Transverse colon (tissue), 4 donors: ENCODE measurements around the gene COG5. TPM values are rescaled to one million over a fixed set of nuclear protein-coding genes. Genes with fewer than 3 reads are reported as not detected.

ENCODE experiments used
- DNase-seq: peaks from one replicate; pipeline ENCODE4 v3.0.0-alpha.2; 2019
- H3K27ac ChIP-seq, 4 donors: fragments of 200-600 bp; sonication (generic); 2 replicates each; pipeline ENCODE4 v1.5.1; 2016 to 2018; ENCODE audit warnings: inconsistent platforms in 4 of 4
- H3K27me3 ChIP-seq: fragments of 200-600 bp; sonication (generic); 2 replicates; pipeline ENCODE4 v1.5.1; 2017; ENCODE audit warnings: inconsistent platforms
- H3K36me3 ChIP-seq, 4 donors: fragments of 200-600 bp; sonication (generic); 2 replicates each; pipeline ENCODE4 v1.5.1; 2017 to 2019; ENCODE audit warnings: inconsistent platforms in 4 of 4
- H3K4me1 ChIP-seq, 4 donors: fragments of 200-600 bp; sonication (generic); 2 replicates each; pipeline ENCODE4 v1.5.1; 2017 to 2020; ENCODE audit warnings: inconsistent platforms in 4 of 4
- H3K4me3 ChIP-seq, 4 donors: fragments of 200-600 bp; sonication (generic); 1 replicate in 1 of 4; 2 replicates in 3 of 4; pipeline versions ENCODE4 v1.5.1 to v1.6.1; 2017 to 2019; ENCODE audit warnings: inconsistent platforms in 4 of 4
- H3K9me3 ChIP-seq, 2 donors: fragments of 200-600 bp; sonication (generic); 2 replicates each; pipeline ENCODE4 v1.5.1; 2017 to 2019; ENCODE audit warnings: inconsistent platforms in 2 of 2
- EP300 ChIP-seq: sonication (generic); formaldehyde crosslinking; IDR thresholded peaks from one replicate; pipeline ENCODE4 v1.6.1; 2017; ENCODE audit warnings: antibody characterized with exemption, low read depth
- POLR2A ChIP-seq: fragments of 450-650 bp; IDR thresholded peaks from one replicate; pipeline ENCODE4 v1.6.1; 2016; ENCODE audit warnings: antibody characterized with exemption, mild to moderate bottlenecking, moderate library complexity
- POLR2AphosphoS5 ChIP-seq, 3 donors: sonication (generic); formaldehyde crosslinking; IDR thresholded peaks; one replicate each; pipeline ENCODE4 v1.6.1; 2016; ENCODE audit warnings: antibody characterized with exemption in 3 of 3
- WGBS, 2 donors: methylation state at CpG; one replicate each; pipeline ENCODE4 v1.1.5; 2018; ENCODE audit warnings: low coverage in 1 of 2; 5-methylcytosine and 5-hydroxymethylcytosine counted together
- in situ Hi-C, 4 donors: fragments of 200-750 bp; cut with MboI; loops; one replicate each; pipeline versions ENCODE4 v1.15.0 to v1.15.1; 2017; ENCODE audit warnings: low sequenced_read_pairs in 3 of 4, low pct_ligation_motif_present in 1 of 4, low pct_unique_long_range_greater_than_20kb in 1 of 4
- intact Hi-C: fragments of 100-400 bp; cut with DNase I; formaldehyde crosslinking; loops from one replicate; pipeline ENCODE4 v1.15.1; 2023; ENCODE audit warnings: low total_unique reads
- total RNA-seq, 4 donors: library from RNA; depleted of rRNA; stranded (reverse); fragments of >200 nt; gene quantifications; one replicate each; pipeline ENCODE4 v1.1.0, GENCODE V29; 2016
- TF ChIP-seq, protein P1 (sequence below), 5 experiments: fragments of 200-600 bp in 3 of 5; fragments of 450-650 bp in 2 of 5; sonication (generic) in 3 of 5; IDR thresholded peaks; 1 replicate in 2 of 5; 2 replicates in 3 of 5; pipeline ENCODE4 v1.5.1; 2016 to 2017; ENCODE audit warnings: antibody characterized with exemption in 5 of 5, inconsistent platforms in 3 of 5, mild to moderate bottlenecking in 2 of 5, moderate library complexity in 1 of 5

COG5 gene
- total RNA-seq, 4 donors from 2014 or later = 15.7 to 48.2 (median 35.7) TPM

DNA sequence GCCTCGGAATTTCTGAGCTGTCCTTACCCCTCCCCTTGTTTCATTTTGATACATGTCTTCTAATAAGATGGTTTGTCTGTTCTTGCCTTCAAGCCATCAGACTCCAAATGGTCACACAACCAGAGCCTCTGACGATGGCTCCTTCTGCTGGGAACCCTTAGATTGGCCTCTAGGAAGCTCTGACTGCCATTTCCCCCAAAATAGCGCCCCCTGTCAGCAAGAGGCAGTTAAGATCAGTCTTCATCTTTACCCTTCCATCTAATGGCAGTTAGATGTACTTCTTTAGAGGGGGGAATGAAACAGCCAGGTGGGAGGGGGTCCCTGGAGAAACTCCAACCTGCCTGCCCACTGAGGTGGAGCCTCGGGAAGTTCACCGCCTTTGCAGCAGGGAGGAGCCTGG is 179.7 kb downstream of the COG5 start:
- Histone ChIP-seq H3K4me1 (no peaks in the 10 kb centered on the region), H3K9me3 (no peaks in the 10 kb centered on the region), H3K27me3 (no peaks in the 10 kb centered on the region), H3K36me3 (no peaks in the 10 kb centered on the region), H3K27ac (no peak overlapping the region), H3K4me3 (no peak overlapping the region)
- WGBS, 2 donors = 69 to 90% methylated on average over 3 to 5 of the region's 5 CpGs
- intact Hi-C loops (no loop called here), in situ Hi-C loops (no loop called here)
- TF ChIP-seq, protein P1, sequence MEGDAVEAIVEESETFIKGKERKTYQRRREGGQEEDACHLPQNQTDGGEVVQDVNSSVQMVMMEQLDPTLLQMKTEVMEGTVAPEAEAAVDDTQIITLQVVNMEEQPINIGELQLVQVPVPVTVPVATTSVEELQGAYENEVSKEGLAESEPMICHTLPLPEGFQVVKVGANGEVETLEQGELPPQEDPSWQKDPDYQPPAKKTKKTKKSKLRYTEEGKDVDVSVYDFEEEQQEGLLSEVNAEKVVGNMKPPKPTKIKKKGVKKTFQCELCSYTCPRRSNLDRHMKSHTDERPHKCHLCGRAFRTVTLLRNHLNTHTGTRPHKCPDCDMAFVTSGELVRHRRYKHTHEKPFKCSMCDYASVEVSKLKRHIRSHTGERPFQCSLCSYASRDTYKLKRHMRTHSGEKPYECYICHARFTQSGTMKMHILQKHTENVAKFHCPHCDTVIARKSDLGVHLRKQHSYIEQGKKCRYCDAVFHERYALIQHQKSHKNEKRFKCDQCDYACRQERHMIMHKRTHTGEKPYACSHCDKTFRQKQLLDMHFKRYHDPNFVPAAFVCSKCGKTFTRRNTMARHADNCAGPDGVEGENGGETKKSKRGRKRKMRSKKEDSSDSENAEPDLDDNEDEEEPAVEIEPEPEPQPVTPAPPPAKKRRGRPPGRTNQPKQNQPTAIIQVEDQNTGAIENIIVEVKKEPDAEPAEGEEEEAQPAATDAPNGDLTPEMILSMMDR (IDR thresholded peaks at IDR 0.05) = no peak
- TF ChIP-seq POLR2AphosphoS5 (IDR thresholded peaks at IDR 0.05) (no peak), EP300 (no peak), POLR2A (no peak)
- no peak for DNase-seq

DNA sequence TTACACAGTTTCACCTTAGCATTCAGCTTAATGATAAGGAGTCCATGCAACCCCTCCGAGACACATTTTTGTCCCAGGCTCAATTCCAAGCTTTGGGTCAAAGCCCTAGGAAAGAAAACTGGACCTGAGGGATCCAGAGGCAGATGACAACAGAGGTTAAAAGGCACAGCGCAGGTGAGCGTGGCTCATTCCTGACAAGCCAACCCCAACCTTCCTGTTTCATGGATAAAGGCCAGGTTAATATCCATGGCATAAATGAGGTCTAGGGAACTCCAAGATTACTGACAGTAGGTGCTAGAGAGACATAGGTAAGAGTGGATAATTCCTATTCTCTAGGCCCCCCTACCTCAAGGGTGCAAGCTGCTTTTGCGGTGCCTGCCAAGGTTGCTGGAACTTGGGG is 180.5 kb downstream of the COG5 start:
- Histone ChIP-seq H3K4me3 (no peak overlapping the region), H3K27ac (no peak overlapping the region), H3K36me3 (no peaks in the 10 kb centered on the region), H3K27me3 (no peaks in the 10 kb centered on the region), H3K9me3 (no peaks in the 10 kb centered on the region), H3K4me1 (no peaks in the 10 kb centered on the region)
- WGBS, 2 donors = 95 to 98% methylated on average over 3 to 4 of the region's 4 CpGs
- intact Hi-C loops (no loop called here), in situ Hi-C loops (no loop called here)
- no peak for DNase-seq
- TF ChIP-seq, protein P1 (IDR thresholded peaks at IDR 0.05) = no peak
- TF ChIP-seq EP300 = no peak
- no peak for TF ChIP-seq POLR2AphosphoS5 (IDR thresholded peaks at IDR 0.05)
- TF ChIP-seq POLR2A = no peak

DNA sequence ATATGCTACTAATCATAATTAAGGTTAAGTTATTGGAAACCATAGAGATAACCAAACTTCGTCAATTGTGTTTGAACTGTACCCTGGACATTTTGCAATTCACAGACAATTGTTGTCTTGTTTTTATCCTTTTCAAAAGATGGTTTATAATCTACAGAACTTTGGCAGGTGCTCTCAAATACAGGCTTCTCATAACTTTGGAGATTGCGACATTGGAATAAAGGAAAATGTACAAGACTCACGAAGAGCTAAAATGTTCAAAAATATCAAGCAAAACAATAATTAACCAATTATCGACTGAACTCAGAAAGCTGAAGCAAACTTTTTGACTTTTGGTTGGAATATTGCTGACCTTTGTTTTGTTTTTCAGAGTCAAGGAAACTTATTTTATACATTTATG is 182.3 kb downstream of the COG5 start:
- no peaks in the 10 kb centered on the region for H3K36me3 ChIP-seq
- H3K4me1 ChIP-seq = no peaks in the 10 kb centered on the region
- in situ Hi-C loops = no loop called here
- H3K27me3 ChIP-seq = no peaks in the 10 kb centered on the region
- H3K9me3 ChIP-seq = no peaks in the 10 kb centered on the region
- intact Hi-C loops = no loop called here
- DNase-seq = no peak
- no peak overlapping the region for H3K4me3 ChIP-seq
- TF ChIP-seq POLR2AphosphoS5 (IDR thresholded peaks at IDR 0.05) (no peak), EP300 (no peak), POLR2A (no peak)
- TF ChIP-seq, protein P1 (IDR thresholded peaks at IDR 0.05) = no peak
- H3K27ac ChIP-seq = no peak overlapping the region
- 84 to 92% methylated on average over 4 of the region's 4 CpGs for WGBS, 2 donors

DNA sequence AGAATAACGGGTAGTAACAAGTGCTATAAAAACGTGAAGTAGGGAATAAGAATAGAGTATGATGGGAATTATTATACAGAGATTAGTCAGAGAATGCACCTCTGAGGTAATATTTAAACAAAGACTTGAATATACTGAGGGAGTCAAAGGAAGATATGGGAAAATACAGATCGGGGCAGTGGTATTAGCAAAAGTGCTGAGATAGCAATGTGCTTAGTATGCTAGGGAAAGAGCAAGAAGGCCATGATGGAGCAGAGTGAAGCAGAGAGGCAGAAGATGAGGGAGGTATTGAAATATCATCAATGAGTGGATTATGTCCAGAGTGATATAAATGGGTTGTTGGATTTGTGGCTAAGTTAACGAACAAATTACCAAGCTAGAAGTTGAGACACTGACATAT is 190.4 kb downstream of the COG5 start:
- H3K27ac ChIP-seq = no peak overlapping the region
- no peaks in the 10 kb centered on the region for H3K4me1 ChIP-seq
- no peaks in the 10 kb centered on the region for H3K27me3 ChIP-seq
- no peak for DNase-seq
- TF ChIP-seq POLR2A (no peak), EP300 (no peak), POLR2AphosphoS5 (IDR thresholded peaks at IDR 0.05) (no peak)
- TF ChIP-seq, protein P1 (IDR thresholded peaks at IDR 0.05) = no peak
- H3K4me3 ChIP-seq = no peak overlapping the region
- no peaks in the 10 kb centered on the region for H3K36me3 ChIP-seq
- in situ Hi-C loops = no loop called here
- H3K9me3 ChIP-seq = no peaks in the 10 kb centered on the region
- 83 to 95% methylated on average over 4 of the region's 4 CpGs for WGBS, 2 donors
- intact Hi-C loops = no loop called here
